Epidermal melanocyte (primary cell): ENCODE results near the gene PITPNC1.
"Not testable (repeated sequence)": the region's sequence is repeated elsewhere in the genome, so short reads cannot be mapped to it uniquely, and the experiment has no call there.

ENCODE experiments used
- DNase-seq: peaks from one replicate; pipeline ENCODE4 v3.0.0; 2011; ENCODE audit warnings: low spot score; ENCODE audit not compliant: insufficient read length

PITPNC1 gene

GRCh38 chr17:67511804-67512203, 134.7 kb downstream of the PITPNC1 start:
- no peak for DNase-seq

- DNase-seq, result no peak
These were observed 137.9 kb downstream of the PITPNC1 start for GRCh38 chr17:67514998-67515397.

- DNase-seq, result no peak
These were observed 138.5 kb downstream of the PITPNC1 start for GRCh38 chr17:67515490-67516083.

- DNase-seq, result not testable (repeated sequence)
These were observed 139.5 kb downstream of the PITPNC1 start for GRCh38 chr17:67516571-67516970.

- no peak for DNase-seq
These were observed 140.2 kb downstream of the PITPNC1 start for GRCh38 chr17:67517325-67517724.

GRCh38 chr17:67518876-67519275, 141.8 kb downstream of the PITPNC1 start:
- no peak for DNase-seq

GRCh38 chr17:67519801-67520251, 142.7 kb downstream of the PITPNC1 start:
- DNase-seq, result no peak

- DNase-seq, result no peak
These were observed 143.3 kb downstream of the PITPNC1 start for GRCh38 chr17:67520252-67520906.

- no peak for DNase-seq
These were observed 144.1 kb downstream of the PITPNC1 start for GRCh38 chr17:67520916-67521774.

- no peak for DNase-seq
These were observed 144.6 kb downstream of the PITPNC1 start for GRCh38 chr17:67521775-67522069.

- no peak for DNase-seq
These were observed 146.0 kb downstream of the PITPNC1 start for GRCh38 chr17:67523101-67523500.

- DNase-seq, result no peak
These were observed 148.4 kb downstream of the PITPNC1 start for GRCh38 chr17:67525239-67526135.

- DNase-seq, result no peak
These were observed 149.6 kb downstream of the PITPNC1 start for GRCh38 chr17:67526700-67527099.

GRCh38 chr17:67528751-67529436, 151.8 kb downstream of the PITPNC1 start:
- peak; percentile 66 for DNase-seq

- DNase-seq, result no peak
These were observed 154.2 kb downstream of the PITPNC1 start for GRCh38 chr17:67531291-67531690.

GRCh38 chr17:67532326-67532871, 155.3 kb downstream of the PITPNC1 start:
- no peak for DNase-seq

GRCh38 chr17:67534941-67535340, 157.9 kb downstream of the PITPNC1 start:
- DNase-seq, result no peak

- DNase-seq, result no peak
These were observed 165.4 kb downstream of the PITPNC1 start for GRCh38 chr17:67542219-67543114.

GRCh38 chr17:67544364-67544955, 167.4 kb downstream of the PITPNC1 start:
- no peak for DNase-seq
